HG03060 (cell line): ENCODE measurements around the gene LDB3.

Source experiments
- ATAC-seq: cut with Tn5 transposase; IDR thresholded peaks from one replicate; pipeline ENCODE4 v1.9.1; 2021; ENCODE audit warnings: low read depth, moderate number of reproducible peaks; ENCODE audit not compliant: unreplicated experiment

Gene LDB3

GRCh38 chr10:86684331-86685097 lies 16.2 kb downstream of the LDB3 start:
- no peak for ATAC-seq

- ATAC-seq: no peak
Measured at GRCh38 chr10:86685416-86685815, 17.1 kb downstream of the LDB3 start.

GRCh38 chr10:86685893-86686632 lies 17.8 kb downstream of the LDB3 start:
- no peak for ATAC-seq

- ATAC-seq: no peak
Measured at GRCh38 chr10:86686972-86687371, 18.7 kb downstream of the LDB3 start.

GRCh38 chr10:86687750-86688149 lies 19.4 kb downstream of the LDB3 start:
- ATAC-seq: no peak

GRCh38 chr10:86688398-86688921 lies 20.1 kb downstream of the LDB3 start:
- ATAC-seq: peak; percentile 67

- ATAC-seq: no peak
Measured at GRCh38 chr10:86689146-86689545, 20.8 kb downstream of the LDB3 start.

GRCh38 chr10:86690231-86690630 lies 21.9 kb downstream of the LDB3 start:
- no peak for ATAC-seq

GRCh38 chr10:86690657-86691084 lies 22.4 kb downstream of the LDB3 start:
- no peak for ATAC-seq

- no peak for ATAC-seq
Measured at GRCh38 chr10:86691333-86692022, 23.2 kb downstream of the LDB3 start.

- ATAC-seq: no peak
Measured at GRCh38 chr10:86692023-86692514, 23.8 kb downstream of the LDB3 start.

GRCh38 chr10:86692664-86693063 lies 24.4 kb downstream of the LDB3 start:
- no peak for ATAC-seq

- no peak for ATAC-seq
Measured at GRCh38 chr10:86693275-86693674, 25.0 kb downstream of the LDB3 start.

GRCh38 chr10:86693721-86694369 lies 25.5 kb downstream of the LDB3 start:
- ATAC-seq: no peak

- ATAC-seq: no peak
Measured at GRCh38 chr10:86698207-86698940, 30.1 kb downstream of the LDB3 start.

- ATAC-seq: no peak
Measured at GRCh38 chr10:86699125-86699524, 30.8 kb downstream of the LDB3 start.

GRCh38 chr10:86699541-86699940 lies 31.2 kb downstream of the LDB3 start:
- no peak for ATAC-seq

- ATAC-seq: no peak
Measured at GRCh38 chr10:86699991-86700840, 31.9 kb downstream of the LDB3 start.
